GM19328 (cell line): ENCODE measurements around the gene RCOR1.
"Not testable (repeated sequence)": the region's sequence is repeated elsewhere in the genome, so short reads cannot be mapped to it uniquely, and the experiment has no call there.

Experiments
- ATAC-seq: cut with Tn5 transposase; IDR thresholded peaks from one replicate; pipeline ENCODE4 v1.9.1; 2021; ENCODE audit warnings: mild to moderate bottlenecking, moderate library complexity; ENCODE audit not compliant: unreplicated experiment

Gene RCOR1

DNA sequence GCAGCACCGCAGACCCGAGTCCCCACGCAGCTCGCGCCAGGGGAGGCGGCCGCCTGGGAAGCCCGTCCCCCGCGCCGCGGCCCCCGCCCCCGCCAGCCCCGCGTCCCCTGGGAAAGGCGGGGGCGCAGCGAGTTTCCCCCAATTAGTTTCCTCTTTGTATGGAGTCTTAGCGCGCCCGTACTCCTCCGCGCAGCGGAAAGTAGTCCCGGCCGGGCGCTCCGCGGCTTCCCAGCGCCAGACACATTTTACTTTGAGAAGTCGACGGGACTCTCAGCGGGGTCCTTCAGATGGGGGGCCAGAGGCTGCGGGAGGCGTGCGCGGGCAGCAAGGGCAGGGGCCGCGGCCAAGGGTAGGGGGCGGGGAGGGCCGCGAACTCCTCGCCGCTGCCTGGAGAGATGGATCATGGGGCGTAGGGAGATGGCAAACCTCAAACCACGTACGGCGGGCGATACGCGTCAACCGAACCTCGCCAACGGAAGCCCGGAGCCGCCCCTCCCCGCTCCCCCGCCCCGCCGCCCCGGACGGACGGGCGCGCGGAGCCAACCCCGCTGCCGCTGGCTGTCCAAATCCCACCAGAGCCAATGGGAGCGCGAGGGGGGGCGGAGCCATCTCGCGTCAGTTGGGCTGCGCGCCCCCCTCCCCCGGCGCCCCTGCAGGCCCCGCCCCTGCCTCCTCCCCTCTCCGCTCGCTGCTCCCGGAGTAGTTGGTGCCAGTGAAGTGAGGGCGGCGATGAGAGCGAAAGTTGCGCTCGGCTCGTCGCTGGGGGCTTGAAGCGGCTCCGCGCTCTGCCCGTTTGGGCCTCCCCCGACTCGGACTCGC lies at the start of gene RCOR1:
TSS of gene RCOR1 (plus strand) at position 706 of the 819 bp plus-strand sequence. CDS start 238 bp downstream, outside the sequence.
- peak; percentile 64 for ATAC-seq

DNA sequence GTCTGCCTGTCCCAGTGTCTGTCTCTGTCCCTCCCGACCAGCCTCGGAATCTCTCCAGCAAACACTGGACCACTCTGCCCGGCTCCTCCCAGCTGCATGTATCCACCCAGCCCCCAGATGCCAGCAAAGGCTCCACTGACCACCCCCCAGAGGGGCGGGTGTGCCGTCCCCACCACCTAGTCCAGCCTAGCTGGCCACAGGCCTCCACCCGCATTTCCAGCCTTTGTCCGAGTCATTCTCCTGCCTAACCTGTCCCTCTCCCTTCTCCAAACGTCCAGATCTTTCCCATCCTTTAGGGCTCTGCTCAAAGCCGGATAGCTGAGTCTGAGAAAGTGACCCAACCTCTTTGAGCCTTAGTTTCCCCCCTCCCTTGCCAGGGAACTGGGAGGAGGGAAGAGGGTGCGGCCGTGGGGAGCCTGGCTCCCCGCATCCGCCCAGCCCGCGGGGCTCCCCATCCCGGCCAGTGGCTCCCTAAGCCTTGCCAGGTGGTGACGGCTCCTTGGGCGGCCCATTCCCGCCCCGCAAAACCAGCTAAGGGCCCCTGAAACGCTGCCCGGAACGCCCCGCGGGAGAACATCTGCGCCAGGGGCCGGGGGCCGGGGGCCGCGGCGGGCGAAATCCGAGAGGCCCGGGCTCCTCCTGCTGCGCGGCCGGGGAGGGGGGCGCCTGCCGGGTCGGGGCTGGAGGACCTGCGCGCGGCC lies 48.3 kb upstream of the RCOR1 start:
- ATAC-seq, result no peak

DNA sequence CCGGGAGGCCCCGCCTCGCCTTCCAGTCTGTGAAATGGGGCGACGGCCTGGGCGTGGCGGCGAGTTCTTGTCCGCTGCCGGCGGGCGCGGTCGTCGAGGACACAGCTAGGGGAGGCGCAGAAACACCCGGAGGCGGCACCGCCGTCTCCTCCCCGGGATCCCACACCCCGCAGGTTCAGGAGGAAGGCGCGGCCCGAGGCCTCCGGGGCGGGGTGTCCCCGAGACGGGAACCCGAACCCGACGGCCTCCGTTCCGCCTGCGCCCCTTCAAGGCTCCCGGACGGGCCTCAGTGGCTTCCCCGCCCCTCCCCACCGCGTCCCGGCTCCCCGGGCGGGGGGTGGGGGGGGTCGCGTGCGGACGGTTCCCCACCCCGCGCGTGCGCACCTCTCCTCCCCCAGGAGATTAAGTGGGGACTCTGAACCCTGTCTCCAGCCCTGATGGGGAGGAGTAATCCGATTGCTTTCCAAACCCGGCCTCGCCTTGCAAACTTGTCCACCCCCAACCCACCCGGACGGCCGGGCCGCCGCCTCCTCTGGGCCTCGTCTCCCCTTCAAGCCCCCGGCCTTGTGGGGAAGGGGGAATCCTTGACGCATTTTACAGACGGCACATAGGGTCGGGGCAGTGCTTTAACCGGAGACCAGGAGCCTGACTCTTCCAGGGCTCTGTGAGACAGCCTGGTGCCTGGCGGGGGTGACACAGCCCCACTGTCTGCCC lies 47.5 kb upstream of the RCOR1 start:
- no peak for ATAC-seq

DNA sequence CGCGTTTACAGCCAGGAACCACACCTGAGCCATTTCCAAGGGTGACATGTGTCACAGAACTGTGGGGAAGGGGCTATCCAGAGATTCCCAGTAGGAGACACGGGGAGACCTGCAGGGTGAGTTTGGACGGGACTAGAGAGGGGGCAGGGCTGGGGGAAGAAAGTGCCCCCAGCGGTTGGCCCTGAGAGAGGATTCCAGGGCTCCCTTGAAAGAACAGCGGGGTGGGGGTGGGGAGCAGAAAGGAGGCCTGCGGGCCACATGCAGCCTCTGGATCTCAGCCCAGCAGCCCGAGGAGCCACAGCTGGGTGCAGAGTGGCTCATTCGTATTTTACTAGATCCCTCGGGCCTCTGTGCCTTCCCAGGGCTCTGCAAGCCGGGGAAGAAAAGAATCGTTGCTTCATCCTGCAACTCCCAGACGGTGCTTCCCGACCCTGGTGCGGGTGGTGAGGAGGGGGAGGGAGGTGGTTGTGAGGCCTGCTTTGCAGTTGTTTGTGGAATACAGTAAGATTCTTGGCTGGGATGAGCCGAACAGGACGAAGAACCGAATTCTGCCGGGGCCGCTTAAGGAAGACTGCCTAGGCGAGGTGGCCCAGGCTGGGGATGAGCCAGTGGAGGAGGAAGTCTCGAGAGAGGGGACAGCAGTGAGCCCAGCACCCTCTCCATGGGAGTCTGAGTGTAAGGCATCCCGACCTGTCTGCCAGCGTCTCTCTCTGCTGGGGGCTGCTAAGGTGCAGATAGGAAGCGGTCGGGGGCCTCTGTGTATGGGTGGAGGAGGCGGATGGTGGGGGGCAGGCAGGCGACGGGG lies 46.8 kb upstream of the RCOR1 start:
- no peak for ATAC-seq

DNA sequence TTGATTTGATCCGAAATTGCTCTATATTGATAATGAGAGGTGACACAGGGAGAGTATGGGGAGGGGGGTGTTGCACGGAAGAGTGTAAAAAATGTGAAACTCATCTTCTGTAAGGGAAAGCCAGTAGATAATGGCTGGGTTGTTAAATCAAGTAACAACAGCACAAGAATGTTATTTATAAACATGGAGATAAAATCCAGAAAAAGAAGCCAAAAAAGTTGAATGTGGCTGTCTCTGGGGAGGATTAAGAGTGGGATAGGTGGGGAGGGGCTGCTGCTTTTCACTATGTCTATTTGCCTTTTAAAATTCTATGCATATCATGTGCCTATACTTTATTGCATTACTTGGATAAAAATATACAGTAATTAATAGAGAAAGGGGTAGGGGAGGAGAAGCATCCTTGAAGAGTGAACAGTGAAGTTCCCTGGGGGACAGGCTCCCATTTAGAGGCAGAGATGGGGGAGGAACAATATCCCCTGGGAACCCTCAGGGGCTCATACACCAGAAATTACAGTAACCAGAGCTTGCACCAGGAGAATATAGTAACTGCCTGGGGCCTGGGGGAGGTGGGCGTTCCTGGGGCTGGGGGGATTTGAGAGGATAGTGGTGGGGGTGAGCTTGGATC lies 43.7 kb upstream of the RCOR1 start:
- no peak for ATAC-seq

DNA sequence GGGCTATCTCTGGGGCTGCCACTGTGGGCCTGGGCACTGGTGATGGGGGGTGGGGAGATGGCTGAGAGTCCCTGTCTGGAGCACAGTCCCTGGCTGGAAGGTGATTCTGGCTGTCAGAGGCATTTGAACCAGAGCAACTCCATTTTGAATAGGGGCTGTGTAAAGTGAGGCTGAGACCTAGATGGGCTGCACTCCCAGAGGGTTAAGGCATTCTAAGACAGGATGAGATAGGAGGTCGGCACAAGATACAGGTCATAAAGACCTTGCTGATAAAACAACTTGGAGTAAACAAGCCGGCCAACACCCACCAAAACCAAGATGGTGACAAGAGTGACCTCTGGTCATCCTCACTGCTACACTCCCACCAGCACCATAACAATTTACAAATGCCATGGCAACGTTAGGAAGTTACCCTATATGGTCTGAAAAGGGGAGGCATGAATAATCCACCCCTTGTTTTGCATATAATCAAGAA lies 41.5 kb upstream of the RCOR1 start:
- ATAC-seq, result not testable (repeated sequence)

DNA sequence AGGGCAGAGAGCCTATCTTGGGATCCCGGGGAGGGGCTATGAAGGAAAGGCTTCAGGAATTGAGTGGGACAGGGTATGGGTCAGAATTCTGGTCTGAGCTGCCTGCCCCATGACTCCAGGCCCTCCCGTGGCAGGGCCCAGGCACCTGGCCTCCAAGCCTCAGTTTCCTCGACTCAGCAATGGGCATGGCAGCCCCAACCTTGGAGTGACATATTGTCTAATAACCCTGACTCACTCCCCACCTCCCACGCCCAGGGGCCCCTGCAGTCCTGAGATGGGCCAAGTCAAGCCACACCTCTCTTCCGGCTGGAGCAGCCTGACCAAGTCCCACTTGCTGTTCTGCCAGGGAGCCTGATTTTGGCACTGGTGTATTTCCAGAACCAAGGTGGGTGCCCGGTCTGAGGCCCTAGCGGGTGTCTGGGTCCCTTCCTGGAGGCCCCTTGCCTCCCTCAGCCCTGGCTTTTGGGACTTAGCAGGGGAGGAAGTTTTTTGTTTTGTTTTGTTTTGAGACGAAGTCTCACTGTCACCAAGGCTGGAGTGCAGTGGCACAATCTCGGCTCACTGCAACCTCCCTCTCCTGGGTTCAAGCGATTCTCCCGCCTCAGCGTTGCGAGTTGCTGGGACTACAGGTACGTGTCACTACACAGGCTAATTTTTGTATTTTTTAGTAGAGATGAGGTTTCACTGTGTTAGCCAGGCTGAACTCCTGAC lies 40.3 kb upstream of the RCOR1 start:
- no peak for ATAC-seq

DNA sequence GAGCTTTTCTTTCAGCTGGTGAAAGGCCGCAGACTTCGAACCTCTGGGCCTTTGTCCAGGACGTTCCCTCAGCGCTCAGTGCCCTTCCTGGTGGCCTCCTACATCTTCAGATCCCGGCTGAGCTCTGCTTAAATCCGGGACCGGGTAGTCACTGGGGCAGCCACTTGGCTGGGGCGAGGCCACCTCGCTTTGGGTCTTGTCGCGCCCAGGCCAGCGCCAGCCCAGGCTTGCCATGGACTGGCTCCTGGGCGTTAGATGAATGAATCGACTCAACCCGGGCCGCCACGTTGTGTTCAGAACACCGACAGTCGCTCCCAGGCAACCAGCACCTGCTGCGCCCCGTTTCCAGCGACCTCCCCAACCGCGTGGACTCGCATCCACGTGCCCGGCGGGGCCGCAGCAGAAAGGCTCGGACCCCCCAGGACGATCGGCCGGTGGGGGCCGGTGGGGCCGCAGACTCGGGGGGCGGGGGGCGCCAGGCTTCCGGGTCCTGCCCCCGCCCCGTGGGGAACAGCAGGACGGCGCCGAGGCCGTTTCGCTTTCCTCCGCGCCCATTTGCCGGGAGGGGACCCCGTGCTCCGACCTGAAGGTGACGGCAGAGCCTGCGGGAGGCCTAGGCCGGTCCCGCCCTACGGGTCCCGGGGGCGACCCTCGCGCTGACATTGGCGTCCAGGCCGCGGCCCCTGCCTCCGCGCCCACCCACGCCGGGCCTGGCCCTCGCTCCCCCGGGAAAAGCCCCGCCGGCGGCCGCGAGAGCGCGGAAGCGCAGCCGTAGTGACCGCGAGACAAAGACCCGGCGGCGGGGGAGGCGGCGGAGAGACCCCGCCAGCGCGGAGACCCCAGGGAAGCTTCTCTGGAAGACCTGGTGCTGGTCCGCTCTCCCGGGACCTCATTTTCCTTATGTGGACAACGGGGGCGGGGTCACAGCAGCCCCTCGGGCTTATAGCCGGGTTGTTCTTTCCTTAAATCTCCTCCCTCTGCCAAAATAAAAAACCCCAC lies 37.3 kb upstream of the RCOR1 start:
- ATAC-seq, result no peak

DNA sequence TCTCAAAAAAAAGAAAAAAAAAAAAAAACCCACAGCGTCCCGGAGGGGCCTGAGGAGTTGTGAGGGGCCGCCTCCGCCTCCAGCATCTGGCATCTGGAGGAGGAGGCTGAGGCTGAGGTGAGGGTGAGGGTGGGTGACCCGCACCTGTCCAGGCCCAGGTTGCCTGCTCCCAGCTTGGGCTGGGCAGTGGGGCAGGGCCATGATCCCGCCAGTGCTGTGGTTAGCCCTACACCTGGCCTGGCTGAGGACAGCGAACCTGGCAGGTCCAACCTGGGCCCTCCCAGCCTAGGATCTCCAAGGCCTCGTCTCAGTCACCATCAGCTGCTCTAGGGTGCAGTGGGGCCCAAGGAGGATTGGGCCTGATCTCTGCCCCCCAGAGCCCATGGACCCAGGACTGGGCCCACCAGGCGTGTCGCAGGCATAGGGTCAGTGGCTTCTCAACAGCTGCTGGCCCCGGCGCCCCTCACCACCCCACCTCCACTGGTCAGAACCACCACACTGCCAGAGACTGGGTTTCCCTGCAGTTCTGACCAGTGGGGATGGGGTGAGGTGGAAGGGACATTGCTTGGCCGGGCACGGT lies 36.3 kb upstream of the RCOR1 start:
- ATAC-seq, result no peak

DNA sequence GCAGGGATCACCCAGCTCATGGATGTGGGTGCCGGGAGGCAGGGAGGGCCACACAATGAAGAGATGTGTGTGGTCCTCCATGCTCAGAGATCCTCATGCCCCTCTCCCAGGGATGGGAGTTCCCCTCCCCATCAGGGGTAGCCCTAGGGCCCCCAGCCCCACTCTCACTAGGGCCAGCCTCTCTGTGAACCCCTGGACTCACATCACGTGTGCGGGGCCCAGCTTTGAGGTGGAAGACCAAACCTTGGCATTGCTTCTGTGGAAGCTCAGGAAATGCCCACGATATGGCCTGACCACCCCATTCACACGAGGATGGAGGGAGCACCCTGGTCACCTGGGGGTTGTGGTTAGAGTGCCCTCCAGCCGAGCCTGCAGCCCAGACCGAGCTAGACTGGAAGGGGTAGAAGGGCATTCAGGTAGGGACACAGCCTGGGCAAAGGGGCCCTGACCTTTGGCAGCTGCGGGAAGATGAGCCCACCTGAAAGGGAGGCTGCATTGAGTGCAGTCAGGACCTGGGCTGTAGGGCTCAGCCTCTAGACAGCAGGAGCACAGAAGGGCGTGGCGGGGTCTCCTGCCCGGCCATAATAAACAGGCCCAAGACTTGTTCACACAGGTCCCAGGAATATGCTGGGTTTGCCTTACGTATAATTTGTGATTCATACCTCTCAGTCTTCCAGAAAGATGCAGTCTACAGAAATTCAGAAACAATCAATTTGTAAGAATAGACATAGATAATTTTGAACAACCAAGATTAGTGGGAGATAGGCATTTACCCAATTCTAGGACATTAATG lies 34.8 kb upstream of the RCOR1 start:
- ATAC-seq, result no peak

DNA sequence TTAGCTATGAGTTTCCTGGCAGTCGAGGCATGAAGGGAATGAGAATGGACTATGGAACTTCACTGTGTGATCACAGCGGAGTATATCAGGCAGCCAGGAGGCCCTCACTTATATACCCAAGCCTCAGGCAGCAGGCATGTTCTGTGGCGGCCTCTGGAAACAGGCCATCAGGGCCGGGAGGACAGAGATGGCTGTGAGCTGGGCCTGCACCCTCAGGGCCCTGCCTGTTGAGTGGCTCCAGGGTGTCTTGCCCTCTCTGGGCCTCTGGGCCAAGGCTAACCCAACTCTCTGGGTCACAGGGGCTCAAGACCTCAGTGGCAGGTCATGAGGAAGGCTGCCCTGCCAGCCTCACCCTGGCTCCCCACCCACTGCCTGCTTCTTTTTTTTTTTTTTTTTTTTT lies 33.9 kb upstream of the RCOR1 start:
- ATAC-seq, result no peak

DNA sequence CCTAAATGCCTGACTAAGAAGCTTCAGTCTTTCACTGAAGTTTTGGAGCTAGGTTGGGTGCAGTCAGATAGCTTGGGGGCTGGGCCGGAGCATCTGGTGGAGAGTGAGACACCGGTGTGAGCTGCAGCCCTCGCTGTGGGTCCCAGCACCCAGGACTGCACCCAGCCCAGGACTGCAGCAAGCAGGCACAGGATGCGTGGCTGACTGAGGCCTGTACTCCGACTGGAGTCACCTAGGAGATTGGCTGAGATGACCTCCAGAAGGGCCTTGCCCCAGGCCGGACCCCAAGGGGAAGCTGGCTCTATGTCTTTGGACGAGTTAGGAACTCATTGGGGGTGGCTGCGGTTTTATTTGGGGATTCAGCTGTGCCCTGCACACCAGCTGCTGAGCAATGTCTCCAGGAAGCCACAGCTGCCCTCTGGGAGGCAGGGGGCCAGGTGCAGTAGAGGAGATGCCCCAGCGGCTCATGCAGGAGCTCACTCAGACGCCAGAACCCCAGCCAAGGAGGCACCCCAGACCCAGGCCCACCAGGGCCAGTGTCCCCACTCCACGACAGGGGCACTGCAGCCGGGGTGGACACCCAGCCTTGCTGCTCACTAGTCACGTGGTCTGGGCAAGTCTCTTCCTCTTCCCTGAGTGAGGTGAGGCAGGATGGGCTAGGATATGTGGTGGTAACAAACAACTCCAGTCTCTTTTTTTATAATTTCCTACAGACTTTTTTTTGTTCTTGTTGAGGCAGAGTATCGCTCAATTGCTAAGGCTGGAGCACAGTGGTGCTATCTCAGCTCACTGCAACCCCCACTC lies 31.8 kb upstream of the RCOR1 start:
- no peak for ATAC-seq

DNA sequence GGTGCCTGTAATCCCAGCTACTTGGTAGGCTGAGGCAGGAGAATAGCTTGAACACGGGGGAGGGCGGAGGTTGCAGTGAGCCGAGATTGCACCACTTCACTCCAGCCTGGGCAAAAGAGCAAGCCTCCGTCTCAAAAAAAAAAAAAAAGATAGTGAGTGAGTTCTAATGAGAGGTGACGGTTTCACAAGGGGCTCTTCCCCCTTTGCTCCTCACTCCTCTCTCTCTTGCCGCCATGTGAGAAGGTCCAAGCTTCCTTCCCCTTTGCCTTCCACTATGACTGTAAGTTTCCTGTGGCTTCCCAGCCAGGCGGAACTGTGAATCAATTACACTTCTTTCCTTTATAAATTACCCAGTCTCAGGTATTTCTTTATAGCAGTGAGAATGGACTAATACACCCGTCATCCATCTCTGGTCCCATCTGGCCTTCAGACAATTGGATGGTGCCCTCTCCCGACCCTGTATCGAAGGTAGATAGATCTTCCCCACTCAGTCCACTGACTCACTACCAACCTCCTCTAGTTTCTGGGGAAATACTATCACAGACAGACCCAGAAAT lies 27.0 kb upstream of the RCOR1 start:
- no peak for ATAC-seq

DNA sequence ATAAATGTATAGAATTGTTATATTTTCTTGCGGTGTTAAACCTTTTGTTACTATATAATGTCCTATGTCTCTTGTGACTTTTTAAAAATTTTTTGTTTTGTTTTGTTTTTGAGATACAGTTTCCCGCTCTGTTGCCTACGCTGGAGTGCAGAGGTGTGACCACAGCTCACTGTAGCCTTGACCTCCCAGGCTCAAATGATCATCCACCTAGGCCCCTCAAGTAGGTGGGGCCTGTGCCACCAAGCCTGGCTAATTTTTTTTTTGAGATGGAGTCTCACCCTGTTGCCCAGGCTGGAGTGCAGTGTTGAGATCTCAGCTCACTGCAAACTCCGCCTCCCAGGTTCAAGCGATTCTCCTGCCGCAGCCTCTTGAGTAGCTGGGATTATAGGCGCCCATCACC lies 26.5 kb upstream of the RCOR1 start:
- no peak for ATAC-seq

DNA sequence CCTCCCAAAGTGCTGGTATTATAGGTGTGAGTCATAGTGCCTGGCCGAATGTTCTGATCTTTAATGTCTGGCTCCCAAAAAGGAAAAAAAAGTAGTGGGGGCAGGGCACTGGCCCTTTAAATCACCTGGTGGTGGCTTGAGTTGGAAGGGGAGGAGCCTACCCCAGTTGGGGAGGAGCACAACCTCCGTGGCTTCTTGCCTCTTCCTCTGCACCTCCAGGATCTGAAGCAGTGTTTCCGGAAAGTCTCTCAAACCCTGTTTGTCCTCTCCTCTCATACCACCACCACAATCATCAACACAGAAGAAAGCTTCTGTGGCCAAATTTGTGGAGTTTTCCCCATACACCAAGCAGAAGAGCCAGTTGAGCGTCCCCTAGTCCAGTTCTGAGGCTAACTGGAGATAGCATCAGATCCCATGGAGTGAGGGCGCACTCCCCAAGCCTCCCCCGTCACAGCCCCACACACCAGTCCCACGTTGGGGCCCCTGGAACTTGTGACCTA lies 24.3 kb upstream of the RCOR1 start:
- ATAC-seq, result no peak
